Left renal pelvis (tissue), 4 donors: ENCODE data around the gene SYT13. TPM values are rescaled to one million over a fixed set of nuclear protein-coding genes. Genes with fewer than 3 reads are reported as not detected.

Experiments
- DNase-seq, 4 donors: peaks; one replicate each; pipeline ENCODE4 v3.0.0-alpha.2; 2013; ENCODE audit warnings: low read depth in 4 of 4, low spot score in 3 of 4
- polyA plus RNA-seq, 4 donors: library from polyadenylated mRNA; unstranded; fragments of 120-200 nt; gene quantifications; one replicate each; pipeline ENCODE4 v1.2.1, GENCODE V29; 2013; ENCODE audit not compliant: insufficient read length in 4 of 4

Gene SYT13
- polyA plus RNA-seq, 4 donors = 5.4 to 13.8 (median 13.3) TPM

DNA sequence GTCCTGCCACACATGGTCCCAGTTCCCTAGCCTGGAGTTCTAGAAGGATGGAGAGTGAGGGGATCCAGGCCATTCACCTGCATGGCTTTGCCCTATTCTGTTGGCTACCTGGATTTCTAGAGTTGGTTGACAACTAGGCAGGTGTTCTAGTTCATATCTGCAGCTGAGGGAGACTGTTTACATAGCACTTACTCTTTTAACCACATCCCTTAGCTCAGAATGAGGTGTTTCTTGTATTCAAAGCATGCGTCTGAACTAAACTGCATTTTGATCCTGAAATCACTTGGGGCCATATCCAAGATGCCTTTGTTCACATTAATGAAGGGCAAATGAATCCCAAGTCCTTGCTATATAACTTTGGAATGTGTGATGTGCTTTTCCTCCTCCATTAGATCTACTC lies 60.9 kb downstream of the SYT13 start:
- no peak for DNase-seq

DNA sequence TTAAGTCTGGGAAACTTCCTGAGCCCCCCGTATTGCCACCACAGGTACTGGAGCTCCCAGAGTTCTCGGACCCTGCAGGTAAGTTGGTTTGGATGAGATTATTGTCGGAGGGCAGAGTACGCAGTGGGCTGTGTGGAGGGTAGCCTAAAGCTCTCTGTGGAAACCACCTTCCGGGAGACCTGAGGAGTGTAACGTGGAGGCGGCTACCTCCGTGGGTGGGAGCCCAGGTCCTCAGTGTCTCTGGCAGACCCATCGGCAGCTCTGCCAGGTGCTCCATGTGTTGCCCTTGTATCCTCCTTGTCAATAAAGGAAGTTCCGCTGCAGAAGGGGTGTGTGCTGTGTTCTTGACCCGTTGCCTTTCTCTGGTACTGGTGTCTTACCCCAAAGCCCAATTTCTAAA lies 61.4 kb downstream of the SYT13 start:
- DNase-seq = no peak

DNA sequence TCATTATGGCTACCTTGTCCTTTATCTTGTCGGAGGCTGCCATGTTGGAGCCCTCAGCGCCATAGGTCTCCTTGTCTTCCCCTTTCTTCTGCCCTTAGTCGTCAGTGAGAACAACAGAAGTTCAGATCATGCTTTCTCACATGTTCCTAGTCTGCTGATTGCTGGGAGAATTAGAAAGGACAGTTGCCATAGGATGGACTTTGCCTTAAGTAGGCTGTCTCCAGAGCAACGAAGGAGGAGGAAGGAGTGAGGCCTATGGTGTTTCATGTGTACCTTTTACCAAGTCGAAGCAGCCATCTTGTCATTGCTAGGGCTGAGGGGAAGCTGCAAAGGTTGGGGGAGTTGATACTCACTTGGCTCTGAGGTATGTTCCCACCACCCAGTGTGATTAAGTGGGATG lies 62.6 kb downstream of the SYT13 start:
- no peak for DNase-seq

DNA sequence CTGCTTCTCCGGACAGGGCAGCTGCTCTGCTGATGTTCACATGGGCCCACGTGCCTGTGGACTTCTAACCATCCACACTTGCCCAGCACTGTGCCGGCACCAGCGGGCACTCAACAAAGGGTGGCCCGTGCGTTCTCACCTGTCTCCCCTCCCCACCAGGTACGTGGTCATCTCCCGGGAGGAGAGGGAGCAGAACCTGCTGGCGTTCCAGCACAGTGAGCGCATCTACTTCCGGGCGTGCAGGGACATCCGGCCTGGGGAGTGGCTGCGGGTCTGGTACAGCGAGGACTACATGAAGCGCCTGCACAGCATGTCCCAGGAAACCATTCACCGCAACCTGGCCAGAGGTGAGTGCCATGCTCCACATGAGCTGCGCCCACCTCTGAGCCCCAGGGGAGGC lies 66.7 kb downstream of the SYT13 start:
- DNase-seq = no peak

DNA sequence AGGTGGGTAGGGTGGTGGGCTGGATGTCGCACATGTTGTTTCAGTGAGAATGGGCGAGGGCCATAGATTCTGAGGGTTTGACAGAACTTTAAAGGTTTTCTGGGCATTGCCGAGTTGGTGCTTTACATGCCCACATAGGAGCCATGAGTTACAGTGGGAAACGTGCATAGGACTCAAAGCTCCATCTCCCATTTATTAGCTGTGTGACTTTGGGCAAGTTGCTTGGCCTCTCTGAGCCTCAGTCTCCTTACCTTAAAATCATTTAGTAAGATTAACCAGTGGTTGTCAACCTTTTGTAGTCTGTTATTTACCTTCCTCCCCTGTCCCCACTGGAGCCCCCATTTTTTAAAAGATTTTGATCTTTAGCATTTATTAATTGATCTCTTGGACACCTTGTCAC lies 67.4 kb downstream of the SYT13 start:
- no peak for DNase-seq

DNA sequence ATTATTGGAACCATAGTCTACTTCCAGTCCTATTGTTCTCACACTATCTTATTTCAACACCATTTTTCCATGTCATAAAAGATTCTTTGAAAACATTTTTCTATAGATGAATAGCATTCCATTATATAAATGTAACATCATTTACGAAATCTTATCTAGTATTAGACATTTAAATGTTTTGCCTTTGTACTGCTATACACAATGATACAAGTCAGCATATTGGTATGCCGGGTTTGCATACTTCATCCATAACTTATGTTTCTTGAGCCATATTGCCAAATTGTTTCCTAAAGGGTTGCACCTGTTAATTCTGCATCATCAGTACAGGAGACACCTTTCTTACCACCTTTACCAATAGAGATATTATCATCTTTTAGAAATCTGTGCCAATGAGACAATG lies 68.2 kb downstream of the SYT13 start:
- DNase-seq = no peak

DNA sequence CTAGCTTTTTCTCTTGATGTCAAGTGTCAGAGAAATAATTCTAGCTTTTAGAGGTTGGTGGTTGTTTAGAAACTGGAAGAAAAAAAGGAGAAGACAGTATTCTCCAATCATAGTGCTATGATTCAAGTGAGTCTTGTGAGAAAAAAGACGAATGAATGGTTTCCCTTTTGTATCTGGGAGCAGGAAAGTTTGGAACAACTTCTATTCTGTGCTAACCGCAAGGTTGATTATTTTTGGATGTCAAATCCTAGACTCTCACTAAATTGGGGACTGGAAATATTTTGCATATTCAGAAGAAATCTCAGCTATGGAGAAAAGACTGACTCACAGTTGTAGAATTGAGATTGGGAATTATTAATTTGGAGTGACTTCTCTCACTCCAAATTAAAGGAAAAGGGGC lies 69.2 kb downstream of the SYT13 start:
- no peak for DNase-seq

DNA sequence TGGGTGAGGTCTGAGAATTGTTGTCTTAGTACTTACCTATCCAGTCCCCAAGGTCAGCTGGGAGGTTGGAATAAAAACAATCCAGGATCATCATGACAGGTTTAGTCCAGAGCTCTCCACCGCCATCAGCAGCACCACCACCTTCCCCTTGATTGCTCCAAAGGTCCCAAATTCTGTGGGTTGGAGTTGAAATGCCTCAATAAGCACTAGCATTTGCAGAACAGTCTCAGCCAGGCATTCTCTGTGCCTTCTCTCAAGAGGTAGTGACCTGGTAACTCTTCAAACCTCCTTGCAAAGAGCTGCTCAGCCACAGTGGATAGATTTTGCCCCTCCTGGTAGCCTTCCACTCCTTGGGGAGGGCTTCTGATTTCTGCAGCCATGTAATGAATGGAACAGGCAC lies 70.1 kb downstream of the SYT13 start:
- no peak for DNase-seq

DNA sequence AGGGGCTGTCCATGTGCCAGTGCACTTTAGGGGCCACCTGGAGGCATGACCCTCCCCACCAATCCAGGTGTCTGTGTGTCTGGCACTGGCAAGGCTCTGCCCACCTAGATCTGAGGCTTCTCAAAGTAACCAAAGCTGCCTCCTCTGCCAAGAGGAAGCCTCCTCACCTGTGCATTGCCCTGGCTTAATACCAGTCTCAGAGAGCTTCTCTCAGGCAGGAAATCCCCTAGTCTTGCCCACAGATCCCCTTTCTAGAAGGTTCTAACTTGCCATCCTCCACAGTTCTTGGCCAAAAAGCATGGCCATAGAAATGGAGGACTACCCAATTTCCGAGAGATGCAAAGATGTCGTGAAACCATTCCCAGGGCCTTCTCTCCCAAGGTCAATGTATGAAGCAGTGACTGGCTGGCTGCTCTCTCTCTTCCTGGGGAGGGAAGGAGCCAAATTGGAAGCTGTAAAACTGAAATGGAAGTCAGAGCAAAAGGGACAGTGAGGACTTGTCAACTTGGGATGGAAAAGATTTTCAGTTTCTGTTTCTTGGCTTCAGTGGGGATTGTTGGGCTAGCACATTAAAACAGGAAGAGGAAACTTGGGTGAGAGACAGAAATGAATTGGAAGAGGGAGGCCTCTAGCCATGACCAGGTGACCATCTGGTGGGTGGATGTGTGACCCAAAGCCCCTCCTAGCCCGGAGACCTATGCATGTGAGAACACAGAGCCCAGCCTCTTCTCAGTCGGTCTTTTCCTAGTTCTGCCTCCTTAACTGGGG lies 70.9 kb downstream of the SYT13 start:
- DNase-seq = no peak

DNA sequence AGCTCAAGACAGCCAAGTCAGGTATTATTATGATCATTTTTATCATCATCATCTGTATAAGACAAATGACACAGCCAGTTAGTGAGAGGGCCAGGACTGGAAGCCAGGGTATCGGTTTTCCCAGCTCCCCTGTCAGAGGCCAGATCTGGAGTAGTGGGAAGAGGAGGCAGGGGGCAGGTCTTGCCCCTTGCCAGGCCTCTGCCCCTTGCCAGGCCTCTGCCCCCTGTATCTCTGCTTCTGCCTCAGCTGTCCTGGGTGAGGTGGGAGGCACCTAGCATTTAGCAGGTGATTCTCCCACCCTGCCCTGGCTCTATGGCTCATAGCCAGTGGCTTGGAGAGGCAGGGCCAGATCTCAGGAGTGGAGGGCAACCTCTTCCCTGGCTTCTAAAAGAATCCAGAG lies 72.4 kb downstream of the SYT13 start:
- DNase-seq = no peak

DNA sequence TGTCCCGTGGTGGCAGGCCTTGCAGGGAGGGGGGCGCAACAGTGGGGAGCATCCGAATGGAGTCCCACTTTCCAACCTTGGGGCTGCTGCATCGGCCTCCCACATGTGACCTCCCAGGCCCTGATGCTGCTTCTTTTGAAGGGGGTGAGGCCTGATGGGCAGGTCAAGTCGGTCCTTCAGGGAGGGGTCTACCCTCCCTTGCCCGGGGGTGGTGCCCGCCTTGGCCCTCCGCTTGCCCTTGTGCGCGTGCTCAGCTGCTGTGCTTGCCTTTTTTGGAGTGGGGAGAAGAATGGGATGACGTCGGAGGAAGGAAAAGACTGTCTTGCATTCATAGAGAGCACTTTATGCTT lies 72.8 kb downstream of the SYT13 start:
- DNase-seq = no peak

DNA sequence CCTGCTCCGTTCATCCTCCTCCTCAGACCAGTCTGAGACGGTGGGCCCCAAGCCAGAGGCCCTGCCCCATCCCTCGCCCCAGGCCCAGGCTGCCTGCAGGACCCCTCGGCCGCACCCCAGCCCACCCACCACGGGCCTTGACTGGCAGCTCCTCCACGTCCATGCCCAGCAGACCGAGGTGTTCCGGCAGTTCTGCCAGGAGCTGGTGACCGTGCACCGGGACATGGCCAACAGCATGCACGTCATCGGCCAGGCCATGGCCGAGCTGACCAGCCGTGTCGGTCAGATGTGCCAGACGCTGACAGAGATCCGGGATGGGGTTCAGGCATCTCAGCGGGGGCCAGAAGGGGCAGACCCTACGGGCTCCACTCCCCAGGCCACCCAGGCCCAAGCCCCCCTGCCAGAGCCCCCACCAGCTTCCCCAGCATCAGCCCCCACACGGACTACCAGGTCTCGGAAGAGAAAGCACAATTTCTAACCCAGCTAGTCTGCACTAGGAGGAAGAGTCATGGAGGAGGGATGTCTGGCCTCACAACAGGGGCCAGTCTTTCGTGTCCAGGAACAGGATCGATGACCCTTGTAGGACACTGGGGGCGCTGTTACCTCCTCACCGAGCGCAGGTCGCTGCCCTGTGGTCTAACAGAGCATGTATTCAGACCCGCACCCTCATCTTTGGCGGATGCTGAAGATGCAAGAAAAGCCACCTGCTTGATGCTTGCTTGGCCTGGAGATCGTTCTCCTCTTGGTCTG lies 73.4 kb downstream of the SYT13 start:
- no peak for DNase-seq

DNA sequence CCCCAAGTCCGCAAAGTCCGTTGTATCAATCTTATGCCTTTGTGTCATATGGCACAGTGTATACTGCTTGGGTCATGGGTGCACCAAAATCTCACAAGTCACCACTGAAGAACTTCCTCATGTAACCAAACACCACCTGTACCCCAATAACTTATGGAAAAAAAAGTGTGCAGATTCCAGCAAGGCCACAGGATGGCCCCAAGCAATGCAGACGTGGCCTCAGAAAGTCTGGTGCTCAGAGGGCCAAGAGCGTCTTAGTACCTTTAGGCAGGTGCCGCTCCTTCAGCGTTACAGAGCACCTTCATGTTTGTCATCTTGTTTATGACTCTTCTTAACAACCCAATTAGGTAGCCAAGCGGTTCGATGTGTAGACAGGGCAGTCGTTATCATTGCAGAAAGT lies 74.4 kb downstream of the SYT13 start:
- DNase-seq = no peak

DNA sequence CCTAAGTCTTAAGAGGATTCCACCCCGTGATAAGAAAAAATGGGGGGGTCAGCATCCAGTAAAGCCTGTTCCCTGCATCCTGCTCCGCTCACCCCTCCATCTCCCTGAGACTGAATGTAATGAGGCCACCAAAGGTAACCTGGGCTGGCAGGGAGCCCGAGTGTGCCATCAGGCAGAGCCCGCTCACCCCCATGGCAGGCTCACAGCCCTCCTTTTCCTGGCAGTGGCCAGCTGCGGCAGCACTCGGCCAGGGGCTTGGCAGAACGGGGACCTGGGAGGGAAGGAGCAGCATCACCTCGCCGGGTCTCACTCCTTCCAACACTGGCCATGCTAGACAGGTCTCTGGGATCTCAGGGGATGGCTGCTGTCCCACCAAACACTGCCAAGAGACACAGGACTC lies 75.3 kb downstream of the SYT13 start:
- no peak for DNase-seq

DNA sequence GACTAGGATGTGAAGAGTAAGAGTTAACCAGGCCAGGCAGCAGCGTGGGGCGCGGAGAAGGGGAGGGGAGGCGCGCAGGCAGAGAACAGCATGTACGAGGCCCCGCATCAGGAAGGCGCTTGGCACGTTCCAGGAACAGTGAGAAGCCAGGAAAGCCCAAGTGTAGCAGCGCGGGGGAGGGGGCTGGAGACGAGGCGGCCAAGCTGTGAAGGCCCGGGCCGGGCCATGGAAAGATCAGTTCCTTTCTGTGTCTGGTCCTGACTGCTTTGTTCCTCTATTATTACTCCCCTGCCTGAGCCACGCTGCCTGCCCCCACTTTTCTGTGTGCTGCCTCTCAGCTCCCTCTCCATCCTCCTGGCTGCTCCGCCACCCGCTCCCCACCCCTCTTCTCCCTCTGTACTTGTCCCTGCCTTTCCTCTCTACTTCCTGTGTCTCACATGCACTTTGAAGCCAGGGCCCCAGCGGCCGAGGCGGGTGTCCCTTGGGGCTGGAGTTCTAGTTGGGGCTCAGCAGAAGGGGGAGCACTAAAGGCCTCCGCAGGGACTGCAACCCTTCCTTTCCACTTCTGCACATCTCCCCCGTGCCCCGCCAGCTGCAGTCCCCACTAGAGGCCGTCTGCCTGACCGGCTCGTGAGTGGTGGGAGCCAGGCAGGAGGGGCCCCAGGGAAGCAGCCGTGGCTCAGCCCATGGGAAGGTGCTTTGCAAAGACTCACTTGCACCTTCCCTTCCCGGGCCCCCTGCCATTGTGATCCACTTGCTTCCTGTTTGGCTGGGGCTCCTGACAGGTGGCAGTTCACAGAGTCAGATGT lies 76.0 kb downstream of the SYT13 start:
- DNase-seq = peak; percentile 64 to 76 (median 71)

DNA sequence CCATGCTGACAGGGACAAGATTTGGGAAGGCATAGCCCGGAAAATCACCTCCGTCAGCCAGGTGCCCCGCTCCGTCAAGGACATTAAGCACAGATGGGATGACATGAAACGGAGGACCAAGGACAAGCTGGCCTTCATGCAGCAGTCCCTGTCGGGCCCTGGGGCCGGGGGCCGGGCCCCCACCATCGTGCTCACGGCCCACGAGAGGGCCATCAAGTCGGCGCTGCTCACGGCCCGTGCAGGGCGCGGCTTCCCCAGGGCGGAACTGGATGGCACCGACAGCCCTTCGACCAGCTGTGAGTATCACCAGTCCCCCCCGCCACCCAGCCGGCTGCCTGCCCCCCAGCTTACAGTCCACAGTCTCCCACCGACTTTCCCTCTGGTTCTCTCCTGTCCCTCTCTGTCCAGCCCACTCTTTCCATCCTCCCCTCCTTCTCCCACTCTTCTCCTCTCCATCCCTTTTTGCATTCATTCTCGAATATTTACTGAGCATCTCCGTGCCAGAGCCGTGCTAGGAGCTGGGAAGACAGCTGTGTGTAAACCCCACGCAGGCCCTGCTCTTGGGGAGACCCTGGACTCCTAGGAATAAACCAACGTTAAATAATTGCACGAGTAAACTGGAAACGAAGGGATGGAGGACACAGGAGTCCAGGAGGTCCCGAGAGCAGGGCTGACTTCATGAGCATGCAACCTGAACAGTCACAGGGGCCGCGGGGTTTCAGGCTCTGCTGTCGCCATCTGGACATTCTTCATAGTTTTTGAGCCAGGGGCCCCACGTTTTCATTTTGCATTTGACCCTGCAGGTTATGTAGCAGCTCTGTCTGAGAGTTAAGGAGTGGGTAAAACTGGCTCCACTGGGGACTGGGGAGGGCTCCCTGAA lies 76.9 kb downstream of the SYT13 start:
- no peak for DNase-seq

DNA sequence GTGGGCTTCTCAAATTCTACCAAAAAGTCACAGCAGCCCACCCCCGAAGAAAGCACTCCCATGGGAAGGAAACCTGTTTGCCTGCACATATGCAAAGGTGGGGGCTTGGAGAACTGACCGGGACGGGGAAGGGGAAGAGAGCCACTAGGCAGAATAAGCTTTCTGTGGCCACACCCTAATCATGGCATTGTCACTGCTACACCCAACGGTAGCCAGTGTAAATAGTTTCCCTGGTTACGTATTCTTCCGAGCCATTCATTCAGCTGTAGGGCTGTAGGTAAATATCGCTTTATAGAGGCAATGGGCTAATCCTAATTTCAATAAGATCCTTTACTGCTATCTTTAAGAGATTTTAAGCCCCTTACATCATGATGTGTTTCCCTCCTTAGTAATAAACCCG lies 78.0 kb downstream of the SYT13 start:
- DNase-seq = no peak

DNA sequence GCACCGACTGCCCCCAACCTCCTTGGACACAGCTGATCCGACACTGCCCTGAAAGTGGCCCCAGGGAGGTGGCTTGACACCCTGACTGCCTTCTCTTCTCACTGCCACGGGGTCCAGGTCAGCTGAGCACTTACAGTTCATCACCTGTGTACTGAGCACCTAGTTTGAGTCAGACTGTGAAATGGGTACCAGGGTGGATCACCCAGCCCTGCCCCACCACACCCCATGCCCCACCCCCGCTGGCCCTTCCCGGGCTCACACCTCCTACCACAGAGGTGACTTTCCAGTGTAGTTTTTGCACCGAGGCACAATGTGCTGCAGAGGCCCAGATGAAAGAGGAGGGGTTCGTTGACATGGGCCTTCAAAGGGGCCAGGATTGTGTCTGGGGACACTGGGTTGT lies 80.2 kb downstream of the SYT13 start:
- DNase-seq = no peak

DNA sequence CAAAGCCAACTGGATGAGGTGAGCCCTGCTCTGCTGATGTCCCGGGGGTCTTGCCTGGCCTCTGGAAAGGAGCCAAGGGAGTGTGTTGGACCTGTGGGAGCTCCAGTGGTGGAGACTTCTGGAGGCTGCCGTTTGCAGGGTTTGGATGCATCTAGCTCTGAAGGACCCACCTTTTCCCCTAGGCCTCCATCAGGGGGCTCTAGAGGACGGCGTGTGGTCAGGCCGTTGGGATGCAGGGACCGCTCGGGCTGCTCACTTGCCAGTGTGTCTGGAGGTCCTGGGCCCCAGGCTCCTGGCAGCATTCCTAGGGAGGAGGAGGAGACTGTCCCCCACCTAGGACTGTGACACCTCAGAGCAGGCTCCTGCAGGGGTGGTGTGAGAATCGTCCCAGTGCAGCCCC lies 81.4 kb downstream of the SYT13 start:
- DNase-seq = no peak

DNA sequence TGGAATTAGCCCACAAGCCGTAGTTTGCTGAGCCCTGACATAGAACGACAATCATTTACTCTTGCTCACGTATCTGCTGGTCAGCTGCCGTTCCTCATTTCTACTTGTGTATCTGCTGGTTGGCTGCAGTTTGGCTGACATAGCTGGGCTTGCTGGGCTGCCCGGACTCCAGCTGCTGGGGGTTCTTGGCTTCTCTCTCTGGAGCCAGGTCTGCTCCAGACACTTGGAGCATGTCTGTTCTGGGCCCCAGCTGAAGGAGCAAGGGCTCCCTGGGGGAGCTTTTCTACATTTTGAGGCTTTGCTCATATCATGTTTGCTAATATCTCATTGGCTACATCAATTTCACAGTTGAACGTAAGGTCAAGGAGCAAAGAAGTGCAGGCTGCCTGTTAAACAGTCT lies 92.4 kb downstream of the SYT13 start:
- no peak for DNase-seq
